DOHH2 (cell line): ENCODE data around the gene MATK.

Experiments
- H3F3A ChIP-seq: fragments of 200-600 bp; sonication (generic), shearing (Covaris generic); 2 replicates; pipeline ENCODE4 v1.6.0; 2016; ENCODE audit warnings: antibody characterized with exemption, mild to moderate bottlenecking; ENCODE audit not compliant: control insufficient read depth, insufficient read depth
- H3K27ac ChIP-seq: fragments of 200-600 bp; sonication (generic); 2 replicates; pipeline ENCODE4 v1.5.1; 2014; ENCODE audit warnings: low read depth, mild to moderate bottlenecking, low read length, moderate library complexity
- H3K27me3 ChIP-seq: fragments of 200-600 bp; sonication (generic); 2 replicates; pipeline ENCODE4 v1.6.1; 2014; ENCODE audit warnings: mild to moderate bottlenecking, low read length, mixed read lengths; ENCODE audit not compliant: control insufficient read depth
- H3K36me3 ChIP-seq: fragments of 200-600 bp; sonication (generic); 2 replicates; pipeline ENCODE4 v1.6.1; 2014; ENCODE audit warnings: mild to moderate bottlenecking, low read length, moderate library complexity, mixed read lengths; ENCODE audit not compliant: control insufficient read depth
- H3K4me1 ChIP-seq: fragments of 200-600 bp; sonication (generic); 2 replicates; pipeline ENCODE4 v1.6.1; 2014; ENCODE audit warnings: mild to moderate bottlenecking, low read length, mixed read lengths; ENCODE audit not compliant: control insufficient read depth
- H3K4me2 ChIP-seq: fragments of 200-600 bp; sonication (generic); 2 replicates; pipeline ENCODE4 v1.6.0; 2014; ENCODE audit warnings: mild to moderate bottlenecking, low read length, moderate library complexity
- H3K4me3 ChIP-seq: fragments of 200-600 bp; sonication (generic); 2 replicates; pipeline ENCODE4 v1.5.1; 2014; ENCODE audit warnings: mild to moderate bottlenecking, low read length, mixed read lengths
- H3K79me2 ChIP-seq: fragments of 200-600 bp; sonication (generic); 2 replicates; pipeline ENCODE4 v1.6.1; 2014; ENCODE audit warnings: mild to moderate bottlenecking, low read length, mixed read lengths; ENCODE audit not compliant: control insufficient read depth
- H3K9me2 ChIP-seq: fragments of 200-600 bp; sonication (generic); replicated peaks from 2 replicates; pipeline ENCODE4 v1.6.1; 2014; ENCODE audit warnings: mild to moderate bottlenecking, low read length, mixed read lengths; ENCODE audit not compliant: control insufficient read depth
- H3K9me3 ChIP-seq: fragments of 200-600 bp; sonication (generic); 2 replicates; pipeline ENCODE4 v1.6.1; 2014; ENCODE audit warnings: antibody characterized with exemption, low read length, mixed read lengths; ENCODE audit not compliant: control insufficient read depth, insufficient read depth
- H4K20me1 ChIP-seq: fragments of 200-600 bp; sonication (generic); 2 replicates; pipeline ENCODE4 v1.6.0; 2014; ENCODE audit warnings: low read depth, mild to moderate bottlenecking, antibody characterized with exemption, low read length, moderate library complexity; ENCODE audit not compliant: control insufficient read depth, insufficient read depth
- CTCF ChIP-seq: fragments of 200-600 bp; sonication (generic); IDR thresholded peaks from one replicate; pipeline ENCODE4 v1.5.1; 2014; ENCODE audit warnings: antibody characterized with exemption, mild to moderate bottlenecking, low read depth, low read length; ENCODE audit not compliant: poor library complexity, severe bottlenecking
- EZH2phosphoT487 ChIP-seq: fragments of 200-600 bp; sonication (generic); IDR thresholded peaks from 2 replicates; pipeline ENCODE4 v1.6.1; 2017; ENCODE audit warnings: borderline replicate concordance, mild to moderate bottlenecking, antibody characterized with exemption, low read length, moderate library complexity, mixed read lengths

Gene MATK

GRCh38 chr19:3790209-3790734 lies 4.1 kb upstream of the MATK start:
- TF ChIP-seq EZH2phosphoT487 (no peak), CTCF (no peak)
- Histone ChIP-seq H3K36me3 (no peaks in the 10 kb centered on the region), H3K4me3 (no peak overlapping the region), H3K27ac (no peak overlapping the region), H3K79me2 (no peaks in the 10 kb centered on the region), H3F3A (no peaks in the 10 kb centered on the region), H3K9me2 (no peaks in the 10 kb centered on the region), H3K27me3 (peaks cover 4% of the 10 kb centered on the region; the same call in 1 of the 2 replicates), H3K4me1 (no peaks in the 10 kb centered on the region), H4K20me1 (no peaks in the 10 kb centered on the region), H3K9me3 (no peaks in the 10 kb centered on the region), H3K4me2 (no peak overlapping the region)

GRCh38 chr19:3788996-3789778 lies 3.0 kb upstream of the MATK start:
- Histone ChIP-seq H3K27ac (no peak overlapping the region), H3K9me2 (no peaks in the 10 kb centered on the region), H4K20me1 (no peaks in the 10 kb centered on the region), H3K4me3 (no peak overlapping the region), H3K4me1 (no peaks in the 10 kb centered on the region), H3K36me3 (no peaks in the 10 kb centered on the region), H3K27me3 (peaks cover 10% of the 10 kb centered on the region; the same call in 1 of the 2 replicates), H3K79me2 (no peaks in the 10 kb centered on the region), H3K9me3 (no peaks in the 10 kb centered on the region), H3F3A (no peaks in the 10 kb centered on the region), H3K4me2 (no peak overlapping the region)
- TF ChIP-seq CTCF (no peak), EZH2phosphoT487 (no peak)

- Histone ChIP-seq H3K27ac (no peak overlapping the region), H3K27me3 (peaks cover 10% of the 10 kb centered on the region; the same call in 1 of the 2 replicates), H3K4me3 (no peak overlapping the region)
Measured at GRCh38 chr19:3785451-3785937, 687 bp downstream of the MATK start.

More at GRCh38 chr19:3785451-3785937, 687 bp downstream of the MATK start:
- no peaks in the 10 kb centered on the region for H3K9me2 ChIP-seq
- H3F3A ChIP-seq: no peaks in the 10 kb centered on the region
- H3K79me2 ChIP-seq: no peaks in the 10 kb centered on the region
- H3K4me1 ChIP-seq: no peaks in the 10 kb centered on the region
- TF ChIP-seq EZH2phosphoT487 (no peak), CTCF (no peak)
- H3K4me2 ChIP-seq: no peak overlapping the region
- no peaks in the 10 kb centered on the region for H3K36me3 ChIP-seq
- peaks cover 18% of the 10 kb centered on the region; the same call in 1 of the 2 replicates for H3K9me3 ChIP-seq
- no peaks in the 10 kb centered on the region for H4K20me1 ChIP-seq
